ENCODE results near the gene SPATA31E1.

Gene SPATA31E1

DNA sequence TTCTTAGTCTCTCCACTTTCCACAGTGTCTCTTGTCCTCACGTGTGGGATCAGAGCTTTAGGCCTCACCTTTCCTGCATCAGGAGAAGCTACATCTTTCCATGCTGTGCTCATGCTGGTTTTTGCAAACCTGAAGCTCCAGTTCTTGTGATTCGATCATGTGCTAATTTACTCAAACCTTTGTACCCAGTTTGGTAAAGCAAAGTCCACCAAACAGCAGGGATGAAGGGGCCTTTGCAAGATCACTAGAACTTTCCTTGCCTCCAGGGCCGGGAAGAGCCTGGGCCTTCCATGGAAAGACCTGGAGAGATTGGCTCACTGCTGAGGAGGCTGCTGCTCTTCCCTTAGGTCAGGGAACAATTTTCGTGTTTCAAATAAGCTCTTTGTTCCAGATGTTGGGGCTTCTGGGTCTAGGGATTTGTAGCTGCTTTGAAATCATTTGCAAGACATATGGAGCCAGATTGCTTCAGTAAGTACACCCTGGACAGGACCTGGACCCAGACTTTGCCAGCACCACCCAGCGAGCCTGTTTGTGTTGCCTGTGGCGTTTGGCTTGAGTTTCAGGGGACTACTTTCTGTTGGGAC is 18.7 kb upstream of the SPATA31E1 start:
- DNase-seq (ENCODE audit: low spot score) = no peak

DNA sequence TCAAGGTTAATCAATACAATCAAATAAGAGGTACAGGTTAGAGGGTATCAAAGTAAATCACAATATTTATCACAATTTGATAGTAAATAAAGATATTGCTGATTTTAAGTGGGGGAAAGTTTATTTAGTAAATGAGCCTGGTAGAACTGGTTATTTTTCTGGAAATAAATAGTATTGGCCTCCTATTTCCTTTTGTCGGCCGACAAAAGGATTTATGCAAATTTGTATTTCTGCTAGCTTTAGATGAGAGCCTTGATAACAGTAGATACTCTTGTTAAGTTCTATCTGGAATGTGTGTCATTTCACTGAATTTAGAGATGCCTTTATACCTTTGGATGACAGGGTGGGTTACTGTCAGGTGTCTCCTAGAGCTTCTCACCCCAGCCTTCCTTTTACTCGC is 17.8 kb upstream of the SPATA31E1 start:
- DNase-seq (ENCODE audit: low spot score) = no peak

DNA sequence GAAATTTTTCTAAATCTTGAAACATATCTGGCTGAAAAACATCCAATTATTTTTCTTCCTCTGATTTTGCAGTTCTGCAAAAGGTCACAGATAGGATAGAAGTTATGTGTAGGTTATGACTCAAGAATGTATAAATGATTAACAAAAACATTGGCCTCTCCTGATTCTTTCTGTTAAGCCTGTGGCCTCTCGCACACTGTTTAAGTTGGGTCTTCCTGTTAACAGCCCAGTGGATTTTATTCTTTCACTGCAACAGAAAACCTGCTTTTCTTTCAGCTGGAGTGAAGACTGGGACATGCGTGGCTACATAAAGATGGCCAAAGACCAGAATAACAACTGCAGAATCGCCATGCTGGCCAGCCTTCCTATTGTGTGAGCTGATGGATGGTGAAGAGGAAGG is 17.1 kb upstream of the SPATA31E1 start:
- no peak for DNase-seq (ENCODE audit: low spot score)

DNA sequence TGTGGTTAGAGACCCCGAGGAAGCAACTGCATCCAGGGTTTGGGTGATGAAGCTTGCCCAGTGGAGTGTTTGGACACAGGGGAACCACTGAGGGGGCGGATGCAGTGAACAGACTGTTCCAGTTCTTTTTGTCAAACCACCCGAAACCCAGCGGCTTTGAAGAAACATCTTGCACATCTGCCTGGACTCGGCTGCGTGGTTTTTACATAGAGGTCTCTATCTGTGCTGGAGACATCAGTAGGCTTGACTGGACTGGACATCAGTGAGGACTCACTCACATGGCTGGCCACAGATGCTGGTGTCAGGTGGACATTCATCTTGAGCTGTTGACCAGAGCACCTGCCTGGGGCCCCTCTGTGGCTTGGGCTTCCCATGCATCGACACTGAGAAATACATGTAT is 15.3 kb upstream of the SPATA31E1 start:
- no peak for DNase-seq (ENCODE audit: low spot score)

DNA sequence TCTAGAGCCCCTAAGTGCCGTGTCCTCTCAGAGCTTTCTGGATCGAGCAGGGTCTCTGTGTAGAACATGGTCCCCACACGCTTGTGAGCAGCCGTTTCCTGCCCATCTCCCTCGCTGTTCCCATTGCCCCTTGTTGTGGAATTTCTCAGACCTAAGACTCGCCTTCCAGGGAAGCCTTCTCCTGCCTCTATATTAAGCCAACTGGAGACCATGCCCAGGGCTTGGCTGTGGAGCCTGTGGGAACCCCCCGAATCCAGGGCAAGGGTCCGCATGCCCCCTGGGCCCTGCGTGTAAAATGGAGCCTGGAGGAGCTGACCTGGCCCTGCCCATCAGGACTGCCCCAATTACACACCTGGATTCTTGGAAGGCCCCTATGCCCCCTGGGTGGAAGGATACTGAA is 14.5 kb upstream of the SPATA31E1 start:
- no peak for DNase-seq (ENCODE audit: low spot score)

DNA sequence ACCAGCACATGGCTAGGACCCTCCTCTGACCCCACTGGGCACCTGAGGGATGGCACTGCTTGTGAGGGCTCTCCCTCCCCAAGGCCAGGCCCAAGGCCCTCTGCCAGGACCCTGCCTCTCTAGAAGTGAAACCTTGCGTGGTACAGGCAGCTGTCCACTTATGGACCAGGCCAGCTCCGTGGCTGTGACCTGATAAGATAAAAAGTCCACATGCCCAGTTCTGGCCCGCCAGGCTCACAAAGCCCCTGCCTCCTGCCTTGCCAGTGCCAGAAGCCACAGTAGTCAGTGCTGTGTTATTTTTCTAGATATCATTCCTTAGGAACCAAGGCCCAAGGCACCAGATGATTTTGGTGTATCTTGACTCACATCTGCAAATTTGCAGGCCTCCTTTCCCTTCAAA is 14.0 kb upstream of the SPATA31E1 start:
- no peak for DNase-seq (ENCODE audit: low spot score)

DNA sequence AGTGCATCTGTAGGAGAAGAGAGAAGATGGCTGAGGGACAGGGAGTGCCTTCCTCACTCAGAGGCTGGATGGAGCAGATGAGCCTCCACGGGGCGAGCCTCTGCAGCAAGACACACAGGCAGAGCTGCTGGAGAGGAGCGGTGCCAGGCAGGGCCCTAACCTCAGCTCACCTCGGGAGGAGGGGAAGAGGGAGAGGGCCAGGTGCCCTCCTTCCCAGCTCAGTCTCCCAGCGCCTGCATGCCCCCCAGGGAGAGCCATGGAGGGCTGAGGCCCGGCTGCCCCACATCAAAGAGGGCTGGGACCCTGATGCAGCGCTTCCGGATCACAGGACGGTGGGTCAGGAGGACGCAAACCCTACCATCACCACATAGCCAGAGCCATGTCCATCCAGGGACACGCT is 13.6 kb upstream of the SPATA31E1 start:
- no peak for DNase-seq (ENCODE audit: low spot score)

DNA sequence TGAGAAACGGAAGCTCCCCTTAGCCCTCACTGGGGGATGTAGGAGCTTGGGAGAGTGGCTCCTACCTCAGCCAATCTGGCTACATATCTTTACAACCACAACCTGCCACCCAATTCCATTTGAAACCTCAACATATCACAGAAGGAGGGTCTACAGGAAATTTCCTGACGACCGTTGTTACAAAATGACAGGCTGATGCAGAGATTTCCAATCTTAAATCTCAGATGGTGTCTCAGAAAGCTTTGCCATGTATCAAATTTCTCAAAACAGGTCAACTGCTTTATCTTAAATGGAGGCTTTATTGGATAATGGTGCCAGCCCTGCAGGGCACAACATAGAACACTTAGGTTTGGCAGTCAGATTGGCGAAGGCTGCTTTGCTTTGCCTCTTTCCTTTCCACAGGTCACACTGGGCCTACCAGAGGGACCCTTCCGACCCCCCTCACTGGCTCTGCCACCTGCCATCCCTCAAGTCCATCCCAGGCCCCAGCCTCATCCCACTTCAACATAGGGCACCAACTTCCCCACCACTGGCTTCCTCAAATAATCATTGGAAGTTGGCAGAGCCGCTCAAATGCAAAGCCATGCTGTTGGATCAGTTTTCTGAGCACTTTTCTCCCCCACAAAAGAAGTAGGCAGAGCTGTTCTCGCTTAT is 11.1 kb upstream of the SPATA31E1 start:
- DNase-seq (ENCODE audit: low spot score) = no peak

DNA sequence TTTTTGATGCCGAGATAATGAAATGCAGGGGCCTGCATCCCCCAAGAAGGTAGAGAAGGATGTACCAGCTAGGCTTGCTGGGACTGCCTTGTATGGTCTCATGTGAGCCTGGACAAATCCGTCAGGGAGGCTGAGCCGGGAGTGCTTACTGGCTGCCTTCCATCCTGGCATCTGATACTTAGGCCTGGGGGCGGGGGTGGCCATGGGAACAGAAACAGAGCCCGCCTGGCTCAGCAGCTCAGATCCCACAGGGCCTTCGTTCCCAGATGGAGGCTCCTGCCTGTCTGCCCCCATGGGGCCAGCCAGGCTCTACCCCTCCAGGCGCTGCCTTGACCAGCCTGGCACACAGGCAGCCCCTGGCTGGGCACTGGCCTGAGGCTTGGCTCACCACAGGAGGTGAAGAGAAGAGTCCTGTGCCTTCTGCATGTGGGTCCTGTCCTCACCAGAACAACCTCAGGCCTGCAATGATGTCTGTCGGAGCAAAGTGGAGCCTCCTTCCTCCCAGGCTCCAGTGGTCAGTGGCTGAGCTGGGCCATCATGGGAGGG is 10.5 kb upstream of the SPATA31E1 start:
- DNase-seq (ENCODE audit: low spot score) = peak; percentile 55

DNA sequence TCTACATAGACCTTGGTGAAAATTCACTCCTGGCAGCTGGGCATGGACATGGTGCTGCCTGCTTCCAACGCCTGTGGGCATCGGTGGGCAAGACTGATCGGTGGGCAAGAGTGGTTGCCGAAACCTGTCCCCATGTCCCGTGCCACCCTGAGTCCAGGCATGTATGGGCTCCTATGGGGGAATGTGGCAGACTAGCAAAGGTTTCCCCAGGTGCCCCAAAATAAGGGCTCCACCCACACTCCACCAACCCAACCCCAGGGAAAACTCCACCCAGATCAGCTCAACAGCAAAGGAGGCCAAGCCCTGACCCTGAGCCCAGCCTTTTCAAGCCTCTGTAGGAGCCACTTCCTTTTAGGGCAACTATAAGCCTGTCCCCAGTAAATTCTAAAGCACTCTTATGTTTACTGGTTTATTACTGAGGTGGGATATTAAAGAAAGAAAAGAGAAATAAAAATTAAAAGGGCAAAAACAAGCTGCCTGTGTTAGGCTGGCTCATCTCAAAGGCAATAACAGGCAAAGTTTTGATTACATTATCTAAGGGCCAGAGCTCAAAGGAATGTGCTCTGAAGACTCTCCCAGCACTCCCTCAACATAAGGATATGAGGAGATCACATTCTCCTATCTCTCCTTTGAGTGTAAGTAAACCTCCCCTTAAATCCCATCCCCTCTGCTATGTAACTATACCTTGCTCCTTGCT is 8.9 kb upstream of the SPATA31E1 start:
- DNase-seq (ENCODE audit: low spot score) = no peak

DNA sequence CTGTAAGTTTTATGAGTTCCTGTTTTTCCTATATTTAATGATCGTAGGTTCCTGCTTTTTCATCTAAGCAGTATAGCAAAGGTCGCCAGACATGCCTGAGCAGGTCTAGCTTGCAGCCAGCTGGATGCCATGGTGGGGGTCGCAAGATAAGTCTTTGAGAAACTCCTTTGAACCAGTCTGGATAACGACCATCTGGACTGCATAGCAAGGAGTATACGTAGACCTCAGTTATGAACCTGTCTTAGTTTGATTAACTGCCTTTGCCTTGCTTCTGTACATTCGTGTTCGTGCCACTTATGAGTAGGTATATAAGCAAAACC is 8.4 kb upstream of the SPATA31E1 start:
- no peak for DNase-seq (ENCODE audit: low spot score)

DNA sequence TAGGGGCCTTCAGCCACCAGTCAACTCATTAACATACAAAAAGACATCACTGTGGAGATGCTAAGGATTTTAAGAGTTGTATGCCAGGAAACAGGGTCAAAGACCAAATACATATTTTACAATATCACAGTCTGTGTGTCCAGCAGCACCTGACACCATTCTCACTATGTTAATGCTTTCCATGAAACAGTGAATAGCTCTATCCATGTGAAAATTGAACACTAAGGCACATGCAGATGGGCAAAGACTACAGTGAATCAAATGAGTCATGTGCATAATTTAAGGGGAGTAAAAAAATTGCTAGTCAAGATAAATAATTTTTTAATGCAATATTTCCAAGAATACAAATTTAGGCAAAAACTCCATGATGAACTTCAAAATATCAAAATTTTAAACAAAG is 7.6 kb upstream of the SPATA31E1 start:
- DNase-seq (ENCODE audit: low spot score) = no peak

DNA sequence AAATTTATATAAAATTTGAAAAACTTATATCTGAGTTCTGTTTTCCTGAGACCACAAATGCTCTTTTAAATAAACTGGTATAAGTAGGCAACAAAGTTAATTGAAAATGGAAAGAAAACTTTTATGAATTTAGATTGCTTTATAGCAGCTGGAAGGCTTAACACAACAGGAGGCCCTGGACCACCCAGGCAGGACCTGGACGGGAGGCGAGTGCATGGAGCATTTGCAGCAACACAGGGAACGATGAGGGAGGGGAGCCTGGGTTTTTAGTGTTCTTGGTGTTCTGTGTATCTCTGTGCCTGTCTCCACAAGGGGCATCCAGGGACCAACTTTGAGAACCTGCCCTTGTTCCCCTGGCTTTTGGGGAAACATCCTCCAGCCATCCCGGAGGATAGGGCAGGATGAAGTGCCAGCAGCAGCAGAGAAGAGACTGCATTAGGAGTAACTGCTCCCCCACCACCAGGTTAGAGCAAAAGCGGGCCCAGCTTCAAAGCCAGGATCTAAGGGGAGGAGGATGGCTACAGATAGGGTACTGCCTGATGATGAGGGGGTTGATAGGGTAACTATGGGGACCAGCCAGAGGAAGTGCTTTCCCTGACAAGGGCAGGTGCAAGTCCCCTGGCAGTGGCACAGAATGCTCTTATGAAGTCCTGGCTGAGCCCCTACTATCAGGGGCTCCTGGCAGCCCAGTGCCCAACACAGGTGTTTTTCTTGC is 6.7 kb upstream of the SPATA31E1 start:
- no peak for DNase-seq (ENCODE audit: low spot score)

DNA sequence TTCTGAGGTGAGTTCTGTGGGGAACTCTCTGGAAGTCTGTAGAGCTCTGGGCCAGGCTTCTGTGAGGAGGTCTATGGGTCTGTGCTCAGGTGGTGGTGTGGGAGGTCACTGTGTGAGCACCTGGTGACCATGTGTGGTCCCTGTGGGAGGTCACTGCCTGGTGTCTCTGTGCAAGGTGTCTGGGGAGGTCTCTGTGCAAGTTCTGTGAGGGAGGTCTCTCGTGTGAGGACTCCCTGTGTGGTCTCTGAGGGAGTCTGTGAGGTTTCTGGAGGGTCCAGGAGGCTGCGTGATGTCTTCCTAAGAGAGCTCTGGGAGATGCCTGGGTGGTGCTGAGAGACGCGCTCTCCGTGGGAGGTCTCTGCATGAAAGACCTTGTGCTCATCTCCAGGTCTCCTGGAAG is 6.0 kb upstream of the SPATA31E1 start:
- no peak for DNase-seq (ENCODE audit: low spot score)

DNA sequence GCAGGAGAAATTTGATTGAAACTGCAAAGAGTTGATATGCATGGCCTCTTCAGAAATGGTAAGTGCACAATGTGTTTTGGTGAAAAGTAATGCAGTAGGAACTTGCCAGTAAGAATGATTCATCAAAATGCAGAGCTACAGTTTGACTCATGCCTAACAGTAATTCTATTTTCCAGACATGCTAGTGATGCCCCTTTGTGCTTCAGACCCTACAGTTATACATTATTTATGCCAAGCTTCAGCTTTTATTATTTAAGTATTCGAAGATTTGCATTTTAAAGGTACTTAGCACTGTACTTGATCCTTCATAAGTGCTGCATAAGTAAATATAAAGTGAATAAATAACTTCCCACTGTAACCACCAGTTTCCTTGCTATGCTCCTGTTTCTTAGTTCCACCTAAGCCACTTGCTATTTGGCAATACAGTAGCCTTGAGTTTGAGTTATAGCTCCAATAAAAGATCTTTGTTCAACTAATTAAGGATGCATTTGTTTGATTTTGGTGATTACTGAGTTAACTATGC is 3.6 kb upstream of the SPATA31E1 start:
- no peak for DNase-seq (ENCODE audit: low spot score)

DNA sequence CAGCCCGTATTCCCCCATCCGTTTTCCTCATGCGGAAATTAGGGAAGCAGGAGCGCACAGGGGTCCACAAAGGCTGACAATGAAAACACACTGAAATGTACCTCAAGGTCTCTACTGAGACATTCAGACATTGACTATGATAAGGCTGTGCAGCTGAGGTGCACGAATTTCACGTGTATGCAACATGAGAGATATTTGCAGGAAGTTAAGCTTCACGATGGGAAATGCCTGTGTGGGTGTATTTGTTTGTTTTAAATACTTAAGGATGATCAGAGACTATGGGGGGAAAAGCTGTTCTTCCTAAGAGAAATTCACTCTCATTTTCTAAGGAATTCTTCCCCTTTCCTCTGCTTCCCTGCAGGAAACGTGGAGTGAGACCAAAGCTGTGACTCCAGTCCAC is 2.6 kb upstream of the SPATA31E1 start:
- DNase-seq (ENCODE audit: low spot score) = no peak

DNA sequence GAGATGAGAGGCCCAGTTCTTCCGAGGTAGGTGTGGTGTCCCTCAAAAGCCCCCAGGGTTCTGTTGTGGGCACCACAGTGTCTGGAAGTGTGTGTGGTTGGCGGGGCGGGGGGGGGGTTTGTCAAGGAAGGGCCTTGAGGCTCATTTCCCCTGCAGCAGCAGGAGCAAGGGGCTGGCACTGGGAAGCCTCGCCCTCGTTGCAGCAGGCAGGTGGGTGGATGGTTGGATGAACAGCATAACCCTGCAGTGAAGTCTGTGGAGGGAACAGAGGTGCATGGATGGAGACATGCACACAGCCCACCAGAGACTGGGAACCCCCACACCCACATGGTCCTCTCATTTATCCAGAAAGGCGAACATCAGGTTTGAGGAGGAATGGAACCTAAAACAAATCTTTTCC is 2.0 kb upstream of the SPATA31E1 start:
- no peak for DNase-seq (ENCODE audit: low spot score)

DNA sequence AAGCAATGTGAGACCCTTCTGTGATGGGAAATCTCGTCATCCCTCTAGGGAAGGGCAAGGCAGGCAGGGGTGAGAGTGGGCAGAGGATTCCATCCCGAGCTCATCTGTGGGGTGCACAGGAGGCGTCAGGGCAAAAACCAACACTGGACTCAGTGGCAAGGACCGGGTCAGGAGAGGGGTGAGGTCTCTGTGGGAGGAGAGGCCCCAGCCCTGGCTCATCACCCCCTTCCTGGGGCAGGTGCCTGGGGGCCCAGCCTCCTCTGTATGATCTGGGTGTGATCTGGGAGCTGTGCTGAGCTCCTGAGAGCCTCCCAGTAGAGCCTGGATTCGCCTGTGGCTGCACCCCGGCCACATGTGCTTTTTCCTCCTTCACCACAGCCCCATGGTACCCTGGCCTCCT is 597 bp downstream of the SPATA31E1 start:
- no peak for DNase-seq (ENCODE audit: low spot score)

DNA sequence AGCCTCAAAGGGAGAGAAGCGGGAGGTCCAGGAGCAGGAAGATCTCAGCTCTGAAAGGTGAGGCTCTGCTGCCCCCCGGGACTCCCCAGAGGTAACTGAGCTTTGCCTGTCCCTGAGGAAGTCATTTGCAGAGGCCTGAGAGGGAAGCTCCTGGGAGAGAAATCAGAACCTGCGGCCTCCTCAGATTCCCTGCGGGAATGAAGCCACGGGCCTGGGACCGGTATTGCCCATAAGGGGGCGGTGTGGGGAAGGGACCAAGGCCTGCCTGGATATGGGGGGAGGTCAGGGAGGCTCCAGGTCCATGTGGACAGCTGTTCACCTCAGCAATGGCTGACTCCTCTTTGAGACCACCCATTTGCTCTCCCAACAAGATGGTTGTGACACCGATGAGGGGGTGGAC is 1.3 kb downstream of the SPATA31E1 start:
- DNase-seq (ENCODE audit: low spot score) = no peak

DNA sequence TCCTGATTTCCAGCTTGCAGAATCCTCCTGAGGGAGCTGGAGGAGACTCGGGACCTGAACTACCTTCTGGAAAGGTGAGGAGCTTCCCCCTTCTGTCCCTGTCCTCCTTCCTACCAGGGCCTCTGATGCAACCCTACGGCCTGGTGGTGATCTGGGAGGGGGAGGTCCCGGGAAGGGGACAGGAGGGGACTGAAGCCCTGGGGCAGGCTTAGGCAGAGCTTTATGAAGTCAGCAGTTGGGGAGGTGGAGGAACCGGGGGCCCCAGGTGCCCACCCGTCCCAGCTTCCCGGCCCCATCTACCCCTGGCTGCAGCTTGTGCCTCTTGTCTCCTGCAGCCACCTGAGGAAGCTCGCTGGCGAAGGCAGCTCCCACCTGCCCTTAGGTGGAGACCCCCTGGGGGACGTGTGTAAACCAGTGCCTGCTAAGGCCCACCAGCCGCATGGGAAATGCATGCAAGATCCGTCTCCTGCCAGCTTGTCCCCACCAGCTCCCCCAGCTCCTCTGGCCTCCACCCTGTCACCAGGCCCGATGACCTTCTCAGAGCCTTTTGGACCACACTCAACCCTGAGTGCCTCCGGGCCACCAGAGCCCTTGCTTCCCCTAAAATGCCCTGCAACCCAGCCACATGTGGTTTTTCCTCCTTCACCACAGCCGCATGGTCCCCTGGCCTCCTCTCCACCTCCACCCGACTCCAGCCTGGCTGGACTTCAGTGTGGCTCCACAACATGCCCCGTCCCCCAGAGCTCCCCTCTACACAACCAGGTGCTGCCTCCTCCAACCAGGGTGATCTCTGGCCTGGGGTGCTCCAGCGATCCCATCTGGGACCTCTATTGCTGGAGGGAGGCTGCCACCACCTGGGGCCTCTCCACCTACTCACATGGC is 2.1 kb downstream of the SPATA31E1 start:
- no peak for DNase-seq (ENCODE audit: low spot score)

DNA sequence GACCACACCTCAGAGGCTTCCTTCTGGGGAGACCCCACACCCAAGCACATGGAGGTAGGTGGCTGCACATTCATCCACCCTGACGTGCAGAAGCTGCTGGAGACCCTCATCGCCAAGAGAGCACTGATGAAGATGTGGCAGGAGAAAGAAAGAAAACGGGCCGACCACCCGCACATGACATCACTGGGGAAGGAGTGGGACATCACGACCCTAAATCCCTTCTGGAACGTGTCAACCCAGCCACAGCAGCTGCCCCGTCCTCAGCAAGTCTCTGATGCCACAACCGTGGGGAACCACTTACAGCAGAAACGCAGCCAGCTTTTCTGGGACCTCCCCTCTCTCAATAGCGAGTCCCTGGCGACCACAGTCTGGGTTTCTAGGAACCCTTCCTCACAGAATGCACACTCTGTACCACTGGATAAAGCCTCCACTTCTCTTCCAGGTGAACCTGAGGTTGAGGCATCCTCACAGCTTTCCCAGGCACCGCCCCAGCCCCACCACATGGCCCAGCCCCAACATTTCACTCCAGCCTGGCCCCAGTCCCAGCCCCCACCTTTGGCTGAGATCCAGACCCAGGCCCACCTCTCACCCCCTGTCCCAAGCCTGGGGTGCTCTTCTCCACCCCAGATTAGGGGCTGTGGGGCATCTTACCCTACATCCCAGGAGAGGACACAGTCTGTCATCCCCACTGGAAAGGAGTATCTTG is 3.0 kb downstream of the SPATA31E1 start:
- no peak for DNase-seq (ENCODE audit: low spot score)

Data from Ammon's horn (tissue), 1 donor.